Activated effector memory CD4-positive, alpha-beta T cell treated with Interleukin-2 at 50 U/mL for 16 hours (primary cell): ENCODE measurements around the gene HERC2.

Experiments
- DNase-seq: peaks from one replicate; pipeline ENCODE4 v3.0.0-alpha.2; 2020

HERC2 gene

GRCh38 chr15:28109626-28110455, 212.1 kb downstream of the HERC2 start:
- no peak for DNase-seq

GRCh38 chr15:28107904-28108275, 214.1 kb downstream of the HERC2 start:
- DNase-seq, result no peak

GRCh38 chr15:28107111-28107903, 214.7 kb downstream of the HERC2 start:
- no peak for DNase-seq

- no peak for DNase-seq
These were observed 215.5 kb downstream of the HERC2 start for GRCh38 chr15:28106294-28107110.

- DNase-seq, result no peak
These were observed 216.2 kb downstream of the HERC2 start for GRCh38 chr15:28105793-28106192.

GRCh38 chr15:28105224-28105791, 216.7 kb downstream of the HERC2 start:
- DNase-seq, result no peak

- DNase-seq, result no peak
These were observed 217.7 kb downstream of the HERC2 start for GRCh38 chr15:28104326-28104725.

GRCh38 chr15:28103831-28104230, 218.1 kb downstream of the HERC2 start:
- DNase-seq, result no peak

- no peak for DNase-seq
These were observed 220.0 kb downstream of the HERC2 start for GRCh38 chr15:28101983-28102441.

- no peak for DNase-seq
These were observed 220.8 kb downstream of the HERC2 start for GRCh38 chr15:28101201-28101600.

- DNase-seq, result no peak
These were observed 221.3 kb downstream of the HERC2 start for GRCh38 chr15:28100516-28101195.

- DNase-seq, result no peak
These were observed 222.3 kb downstream of the HERC2 start for GRCh38 chr15:28099555-28100140.

GRCh38 chr15:28098766-28099554, 223.0 kb downstream of the HERC2 start, which contains the start of gene OCA2:
Gene OCA2 (minus strand): TSS chr15:28099315. CDS start chr15:28081874, 17,441 bp downstream.
- peak; percentile 32 for DNase-seq

GRCh38 chr15:28098360-28098765, 223.6 kb downstream of the HERC2 start:
- no peak for DNase-seq

- no peak for DNase-seq
These were observed 224.2 kb downstream of the HERC2 start for GRCh38 chr15:28097656-28098359.

- DNase-seq, result no peak
These were observed 225.1 kb downstream of the HERC2 start for GRCh38 chr15:28096670-28097431.

GRCh38 chr15:28096411-28096669, 225.6 kb downstream of the HERC2 start:
- DNase-seq, result no peak

- no peak for DNase-seq
These were observed 227.1 kb downstream of the HERC2 start for GRCh38 chr15:28094732-28095521.
